ENCODE results near the gene RETREG1. TPM values are rescaled to one million over a fixed set of nuclear protein-coding genes. Genes with fewer than 3 reads are reported as not detected.

Gene RETREG1
- total RNA-seq, 1 donor from 2014 or later: 269 TPM

- Histone ChIP-seq H3K4me3 (no peak overlapping the region), H3K27ac (replicated peaks) (no peak overlapping the region), H3K27me3 (ENCODE audit: low read depth) (no peaks in the 10 kb centered on the region), H3K36me3 (no peaks in the 10 kb centered on the region), H3K9me3 (replicated peaks) (no peaks in the 10 kb centered on the region), H3K4me1 (peaks cover 10% of the 10 kb centered on the region)
- DNase-seq: no peak
- TF ChIP-seq CTCF (IDR thresholded peaks at IDR 0.05; ENCODE audit: borderline replicate concordance): no peak
- intact Hi-C loops (cut with micrococcal nuclease): no loop called here
These were observed 189.2 kb downstream of the RETREG1 start for GRCh38 chr5:16427587-16427986.

Other genes with a start within 250 kb of the RETREG1 start
- 56.1 TPM for gene ZNF622, start 151.2 kb downstream of the RETREG1 start, total RNA-seq